BE2C (cell line): ENCODE measurements around the gene OR8K1.

Experiments used
- DNase-seq: peaks from one replicate; pipeline ENCODE4 v3.0.0-alpha.2; 2020
- H3K27me3 ChIP-seq: fragments of 250-450 bp; sonication (Bioruptor Pico); 2 replicates; pipeline ENCODE4 v1.5.1; 2020; ENCODE audit warnings: mild to moderate bottlenecking
- H3K36me3 ChIP-seq: fragments of 250-450 bp; sonication (Bioruptor Pico); 2 replicates; pipeline ENCODE4 v1.5.1; 2020; ENCODE audit warnings: mild to moderate bottlenecking
- H3K4me1 ChIP-seq: fragments of 250-450 bp; sonication (Bioruptor Pico); 2 replicates; pipeline ENCODE4 v1.5.1; 2020
- H3K4me3 ChIP-seq: 2 replicates; pipeline ENCODE4 v1.5.1; 2011; ENCODE audit warnings: low read depth, low read length
- H3K9me3 ChIP-seq: fragments of 250-450 bp; sonication (Bioruptor Pico); 2 replicates; pipeline ENCODE4 v1.5.1; 2020
- TF ChIP-seq, protein P1 (sequence below): IDR thresholded peaks from 2 replicates; pipeline ENCODE4 v1.5.1; 2012; ENCODE audit warnings: mild to moderate bottlenecking, low read depth, low read length

Gene OR8K1

DNA sequence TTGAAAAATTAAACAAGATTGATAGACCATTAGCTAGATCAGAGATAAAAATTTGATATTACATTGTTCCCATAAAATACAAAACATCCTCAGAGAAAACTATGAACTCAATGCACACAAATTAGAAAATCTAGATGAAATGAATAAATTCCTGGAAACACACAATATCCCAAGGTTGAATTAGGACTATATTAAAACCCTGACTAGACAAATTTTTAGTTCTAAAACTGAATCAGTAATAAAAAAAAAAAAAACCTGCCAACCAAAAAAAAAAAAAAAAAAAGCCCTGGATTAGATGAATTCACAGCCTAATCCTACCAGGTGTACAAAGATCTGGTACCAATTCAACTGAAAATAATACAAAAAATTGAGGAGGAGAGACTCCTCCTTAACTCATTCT is 5.5 kb upstream of the OR8K1 start:
- H3K36me3 ChIP-seq: no peaks in the 10 kb centered on the region
- no peaks in the 10 kb centered on the region for H3K9me3 ChIP-seq
- TF ChIP-seq, protein P1, sequence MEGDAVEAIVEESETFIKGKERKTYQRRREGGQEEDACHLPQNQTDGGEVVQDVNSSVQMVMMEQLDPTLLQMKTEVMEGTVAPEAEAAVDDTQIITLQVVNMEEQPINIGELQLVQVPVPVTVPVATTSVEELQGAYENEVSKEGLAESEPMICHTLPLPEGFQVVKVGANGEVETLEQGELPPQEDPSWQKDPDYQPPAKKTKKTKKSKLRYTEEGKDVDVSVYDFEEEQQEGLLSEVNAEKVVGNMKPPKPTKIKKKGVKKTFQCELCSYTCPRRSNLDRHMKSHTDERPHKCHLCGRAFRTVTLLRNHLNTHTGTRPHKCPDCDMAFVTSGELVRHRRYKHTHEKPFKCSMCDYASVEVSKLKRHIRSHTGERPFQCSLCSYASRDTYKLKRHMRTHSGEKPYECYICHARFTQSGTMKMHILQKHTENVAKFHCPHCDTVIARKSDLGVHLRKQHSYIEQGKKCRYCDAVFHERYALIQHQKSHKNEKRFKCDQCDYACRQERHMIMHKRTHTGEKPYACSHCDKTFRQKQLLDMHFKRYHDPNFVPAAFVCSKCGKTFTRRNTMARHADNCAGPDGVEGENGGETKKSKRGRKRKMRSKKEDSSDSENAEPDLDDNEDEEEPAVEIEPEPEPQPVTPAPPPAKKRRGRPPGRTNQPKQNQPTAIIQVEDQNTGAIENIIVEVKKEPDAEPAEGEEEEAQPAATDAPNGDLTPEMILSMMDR: no peak
- H3K4me1 ChIP-seq: no peaks in the 10 kb centered on the region
- no peaks in the 10 kb centered on the region for H3K27me3 ChIP-seq
- DNase-seq: no peak
- H3K4me3 ChIP-seq: no peak overlapping the region

DNA sequence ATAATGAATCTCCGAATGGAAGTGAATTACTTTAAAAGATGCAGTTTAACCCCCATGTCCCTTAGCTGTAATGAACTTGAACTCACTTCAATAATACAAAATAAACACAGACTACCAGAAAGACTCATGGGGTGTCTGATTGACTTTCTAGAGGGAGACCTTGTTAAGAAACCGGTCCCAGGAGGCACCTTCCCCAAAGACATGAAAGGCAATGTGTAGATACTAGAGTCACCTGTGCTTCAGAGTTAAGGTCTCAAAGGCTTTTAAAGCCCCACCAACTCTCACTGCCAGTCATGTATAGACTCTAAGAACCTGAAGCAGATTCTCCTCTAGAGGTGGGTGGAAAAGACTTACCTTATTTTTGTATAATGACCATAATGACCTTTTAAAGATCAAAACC is 8.2 kb downstream of the OR8K1 start, which contains the start of gene OR8J1:
Gene OR8J1 (plus strand): TSS at position 301 of the 400 bp plus-strand sequence. CDS start 5,956 bp downstream, outside the sequence.
- Histone ChIP-seq H3K27me3 (no peaks in the 10 kb centered on the region), H3K36me3 (no peaks in the 10 kb centered on the region), H3K9me3 (no peaks in the 10 kb centered on the region), H3K4me3 (no peak within 1 kb of the TSS), H3K4me1 (no peaks in the 10 kb centered on the region)
- TF ChIP-seq, protein P1: no peak
- no peak for DNase-seq

DNA sequence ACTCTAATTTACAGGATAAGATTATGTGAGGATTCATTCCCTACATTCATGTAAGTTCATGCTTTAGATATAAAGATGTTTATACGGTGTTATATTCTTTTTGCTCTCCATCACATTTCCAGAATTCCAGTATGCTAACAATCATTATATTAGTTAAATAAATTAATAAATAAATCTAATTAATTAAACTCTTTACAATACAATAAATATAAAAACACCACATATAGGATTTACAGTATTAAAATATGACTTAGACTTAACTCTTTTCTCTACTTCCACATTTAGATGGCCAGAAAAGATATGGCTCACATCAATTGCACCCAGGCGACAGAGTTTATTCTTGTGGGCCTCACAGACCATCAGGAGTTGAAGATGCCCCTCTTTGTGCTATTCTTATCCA is 29.5 kb downstream of the OR8K1 start, which contains the start of gene OR8U1:
Gene OR8U1 (plus strand): TSS at position 301 of the 400 bp plus-strand sequence. CDS start 0 bp downstream, at position 301.
- H3K27me3 ChIP-seq: no peaks in the 10 kb centered on the region
- DNase-seq: no peak
- H3K4me1 ChIP-seq: no peaks in the 10 kb centered on the region
- H3K4me3 ChIP-seq: no peak within 1 kb of the TSS
- TF ChIP-seq, protein P1: no peak
- H3K9me3 ChIP-seq: no peaks in the 10 kb centered on the region
- H3K36me3 ChIP-seq: no peaks in the 10 kb centered on the region

DNA sequence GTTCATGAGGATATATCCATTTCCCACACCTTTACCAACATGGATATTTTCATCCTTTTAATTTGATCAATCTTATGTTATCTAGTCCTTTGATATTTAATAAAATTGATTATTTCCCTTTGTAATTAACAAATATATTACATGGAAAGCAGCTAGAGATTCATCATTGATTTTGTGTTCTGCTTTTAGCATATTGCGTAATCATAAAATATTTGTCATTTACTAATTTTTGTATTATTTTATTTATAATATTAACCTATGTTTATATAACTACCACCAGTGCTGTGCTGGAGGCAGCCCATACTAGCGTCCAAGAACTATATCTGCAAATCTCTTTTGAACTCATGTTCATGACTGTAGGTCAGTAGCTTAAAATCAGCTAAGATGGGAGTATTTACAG is 34.3 kb downstream of the OR8K1 start:
- TF ChIP-seq, protein P1: no peak
- no peak overlapping the region for H3K4me3 ChIP-seq
- H3K9me3 ChIP-seq: no peaks in the 10 kb centered on the region
- no peak for DNase-seq
- no peaks in the 10 kb centered on the region for H3K27me3 ChIP-seq
- H3K36me3 ChIP-seq: no peaks in the 10 kb centered on the region
- H3K4me1 ChIP-seq: no peaks in the 10 kb centered on the region

DNA sequence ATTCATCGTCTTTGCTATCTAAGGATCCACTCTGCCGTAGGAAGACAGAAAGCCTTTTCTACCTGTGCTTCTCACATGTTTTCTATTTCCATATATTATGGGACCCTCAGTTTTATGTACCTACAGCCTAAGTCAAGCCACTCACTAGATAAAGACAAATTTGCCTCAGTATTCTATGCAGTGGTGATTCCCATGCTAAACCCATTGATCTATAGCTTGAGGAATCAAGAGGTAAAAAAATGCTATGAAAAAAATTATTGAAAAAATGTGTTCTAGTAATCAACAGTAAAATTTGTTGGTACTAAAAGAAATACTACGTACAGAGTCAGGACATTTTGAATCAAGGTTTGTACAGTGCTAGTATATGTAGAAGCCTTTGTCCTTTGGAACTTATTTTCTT is 48.5 kb downstream of the OR8K1 start:
- TF ChIP-seq, protein P1: no peak
- Histone ChIP-seq H3K4me3 (no peak overlapping the region), H3K9me3 (no peaks in the 10 kb centered on the region), H3K4me1 (no peaks in the 10 kb centered on the region), H3K36me3 (no peaks in the 10 kb centered on the region), H3K27me3 (no peaks in the 10 kb centered on the region)
- DNase-seq: no peak

DNA sequence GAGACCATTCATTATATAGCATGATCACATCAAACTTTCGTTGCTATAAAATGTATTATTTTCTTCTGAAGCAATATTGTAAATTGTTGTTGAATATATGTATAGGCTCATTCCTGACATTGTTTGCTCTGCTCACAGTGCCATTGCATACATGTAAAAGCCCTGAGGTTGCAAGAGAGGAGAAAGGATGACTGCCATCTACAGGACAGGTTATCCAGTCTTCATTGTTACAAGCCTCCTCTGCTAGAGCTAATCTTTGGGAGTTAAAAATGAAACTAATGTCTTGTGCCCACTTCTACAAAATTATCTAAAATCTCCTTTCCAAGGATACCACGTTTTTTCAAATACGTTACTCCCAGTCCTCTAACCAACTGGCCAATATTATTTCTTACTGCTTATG is 50.2 kb downstream of the OR8K1 start:
- DNase-seq: no peak
- Histone ChIP-seq H3K4me1 (no peaks in the 10 kb centered on the region), H3K9me3 (no peaks in the 10 kb centered on the region), H3K4me3 (no peak overlapping the region), H3K27me3 (no peaks in the 10 kb centered on the region), H3K36me3 (no peaks in the 10 kb centered on the region)
- TF ChIP-seq, protein P1: no peak
